ENCODE data around the gene TPD52L1.

DNA sequence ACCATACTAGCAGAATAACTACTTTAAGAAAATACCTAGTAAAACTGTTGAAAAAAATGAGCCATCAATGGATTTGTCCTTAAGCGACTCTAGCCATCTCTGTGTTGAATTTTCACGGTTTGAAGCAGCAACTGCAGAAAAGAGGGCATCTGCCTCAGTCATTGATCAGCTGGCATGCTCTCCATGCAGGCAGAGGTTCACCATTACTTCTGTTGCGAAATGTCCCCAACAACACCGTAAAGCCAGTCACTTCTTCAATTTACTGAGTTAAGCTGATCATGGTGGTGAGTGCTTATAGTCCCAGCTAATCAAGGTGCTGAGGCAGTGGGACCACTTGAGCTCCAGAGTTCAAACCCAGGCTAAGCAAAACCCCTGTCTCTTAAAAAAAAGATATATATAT lies 11.1 kb downstream of the TPD52L1 start:
- TF ChIP-seq, protein P1, sequence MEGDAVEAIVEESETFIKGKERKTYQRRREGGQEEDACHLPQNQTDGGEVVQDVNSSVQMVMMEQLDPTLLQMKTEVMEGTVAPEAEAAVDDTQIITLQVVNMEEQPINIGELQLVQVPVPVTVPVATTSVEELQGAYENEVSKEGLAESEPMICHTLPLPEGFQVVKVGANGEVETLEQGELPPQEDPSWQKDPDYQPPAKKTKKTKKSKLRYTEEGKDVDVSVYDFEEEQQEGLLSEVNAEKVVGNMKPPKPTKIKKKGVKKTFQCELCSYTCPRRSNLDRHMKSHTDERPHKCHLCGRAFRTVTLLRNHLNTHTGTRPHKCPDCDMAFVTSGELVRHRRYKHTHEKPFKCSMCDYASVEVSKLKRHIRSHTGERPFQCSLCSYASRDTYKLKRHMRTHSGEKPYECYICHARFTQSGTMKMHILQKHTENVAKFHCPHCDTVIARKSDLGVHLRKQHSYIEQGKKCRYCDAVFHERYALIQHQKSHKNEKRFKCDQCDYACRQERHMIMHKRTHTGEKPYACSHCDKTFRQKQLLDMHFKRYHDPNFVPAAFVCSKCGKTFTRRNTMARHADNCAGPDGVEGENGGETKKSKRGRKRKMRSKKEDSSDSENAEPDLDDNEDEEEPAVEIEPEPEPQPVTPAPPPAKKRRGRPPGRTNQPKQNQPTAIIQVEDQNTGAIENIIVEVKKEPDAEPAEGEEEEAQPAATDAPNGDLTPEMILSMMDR (IDR thresholded peaks at IDR 0.05): no peak
- no peak for TF ChIP-seq EZH2 (IDR thresholded peaks at IDR 0.05; ENCODE audit: borderline replicate concordance, insufficient read depth, low read depth, low read length, poor library complexity, severe bottlenecking)
